Mesothelial cell of epicardium (in vitro differentiated cells): ENCODE measurements around the gene CCDC63. TPM values are rescaled to one million over a fixed set of nuclear protein-coding genes. Genes with fewer than 3 reads are reported as not detected.
A peak's percentile ranks its signal among the peaks of the same experiment; 100 is the strongest.

Source experiments
- DNase-seq, 2 experiments: peaks; one replicate each; pipeline ENCODE4 v3.0.0; 2021; ENCODE audit warnings: low spot score in 2 of 2; ENCODE audit not compliant: unreplicated experiment in 2 of 2
- H3K27ac Mint-ChIP-seq: 2 replicates; pipeline ENCODE4 v1.8.0; 2021; ENCODE audit warnings: mixed read lengths
- H3K27me3 Mint-ChIP-seq: 2 replicates; pipeline ENCODE4 v1.8.0; 2021; ENCODE audit warnings: low read depth, mixed read lengths
- H3K36me3 Mint-ChIP-seq: 2 replicates; pipeline ENCODE4 v1.8.0; 2021; ENCODE audit warnings: mixed read lengths
- H3K4me1 Mint-ChIP-seq: 2 replicates; pipeline ENCODE4 v1.8.0; 2021; ENCODE audit warnings: mixed read lengths
- H3K4me3 Mint-ChIP-seq: 2 replicates; pipeline ENCODE4 v1.8.0; 2021; ENCODE audit warnings: mild to moderate bottlenecking, moderate library complexity, mixed read lengths
- H3K9me3 Mint-ChIP-seq: 2 replicates; pipeline ENCODE4 v1.8.0; 2021; ENCODE audit warnings: mixed read lengths
- CTCF ChIP-seq: fragments of 200-600 bp; sonication (generic); IDR thresholded peaks from one replicate; pipeline ENCODE4 v1.5.0; 2021; ENCODE audit warnings: antibody characterized with exemption; ENCODE audit not compliant: unreplicated experiment
- total RNA-seq: library from RNA; stranded (reverse); gene quantifications from 3 replicates; pipeline ENCODE4 v1.2.1, GENCODE V29; 2021

CCDC63 gene
- total RNA-seq, 1 donor from 2014 or later = not detected

GRCh38 chr12:110860833-110861296 lies 14.1 kb downstream of the CCDC63 start:
- H3K4me3 Mint-ChIP-seq = no peak overlapping the region
- peaks cover 2% of the 10 kb centered on the region for H3K4me1 Mint-ChIP-seq

GRCh38 chr12:110861729-110862128 lies 14.9 kb downstream of the CCDC63 start:
- no peaks in the 10 kb centered on the region for H3K27me3 Mint-ChIP-seq
- no peak overlapping the region for H3K4me3 Mint-ChIP-seq
- no peaks in the 10 kb centered on the region for H3K36me3 Mint-ChIP-seq
- no peak for TF ChIP-seq CTCF
- H3K9me3 Mint-ChIP-seq = peaks cover 4% of the 10 kb centered on the region
- no peak for DNase-seq
- peaks cover 2% of the 10 kb centered on the region for H3K4me1 Mint-ChIP-seq
- no peak overlapping the region for H3K27ac Mint-ChIP-seq

More at GRCh38 chr12:110860833-110861296, 14.1 kb downstream of the CCDC63 start:
- Mint-ChIP-seq H3K9me3 (peaks cover 4% of the 10 kb centered on the region), H3K36me3 (no peaks in the 10 kb centered on the region), H3K27me3 (no peaks in the 10 kb centered on the region), H3K27ac (peak overlapping the region; percentile 58)
- DNase-seq = no peak
- no peak for TF ChIP-seq CTCF

GRCh38 chr12:110862329-110862728 lies 15.5 kb downstream of the CCDC63 start:
- Mint-ChIP-seq H3K4me3 (no peak overlapping the region), H3K9me3 (peaks cover 4% of the 10 kb centered on the region), H3K4me1 (peaks cover 2% of the 10 kb centered on the region), H3K27ac (no peak overlapping the region), H3K36me3 (no peaks in the 10 kb centered on the region), H3K27me3 (no peaks in the 10 kb centered on the region)
- TF ChIP-seq CTCF = no peak
- no peak for DNase-seq

- no peaks in the 10 kb centered on the region for H3K27me3 Mint-ChIP-seq
- no peaks in the 10 kb centered on the region for H3K36me3 Mint-ChIP-seq
- TF ChIP-seq CTCF = no peak
- H3K27ac Mint-ChIP-seq = no peak overlapping the region
- H3K9me3 Mint-ChIP-seq = peaks cover 4% of the 10 kb centered on the region
- no peak for DNase-seq
- H3K4me1 Mint-ChIP-seq = peaks cover 2% of the 10 kb centered on the region
- H3K4me3 Mint-ChIP-seq = no peak overlapping the region
Observed at GRCh38 chr12:110863161-110863560, 16.4 kb downstream of the CCDC63 start.

GRCh38 chr12:110865521-110865920 lies 18.7 kb downstream of the CCDC63 start:
- Mint-ChIP-seq H3K36me3 (no peaks in the 10 kb centered on the region), H3K9me3 (peaks cover 13% of the 10 kb centered on the region), H3K4me1 (peaks cover 2% of the 10 kb centered on the region), H3K27ac (no peak overlapping the region), H3K27me3 (no peaks in the 10 kb centered on the region), H3K4me3 (no peak overlapping the region)
- DNase-seq = no peak
- no peak for TF ChIP-seq CTCF

GRCh38 chr12:110869026-110869425 lies 22.2 kb downstream of the CCDC63 start:
- H3K4me3 Mint-ChIP-seq = no peak overlapping the region
- peaks cover 18% of the 10 kb centered on the region for H3K9me3 Mint-ChIP-seq
- H3K27ac Mint-ChIP-seq = no peak overlapping the region
- H3K27me3 Mint-ChIP-seq = peaks cover 8% of the 10 kb centered on the region
- no peak for DNase-seq
- H3K4me1 Mint-ChIP-seq = no peaks in the 10 kb centered on the region
- H3K36me3 Mint-ChIP-seq = no peaks in the 10 kb centered on the region
- no peak for TF ChIP-seq CTCF
